Activated T-cell treated with anti-CD3 and anti-CD28 coated beads, Interleukin-2, amount 50 U/mL, for 1 hour (primary cell): ENCODE results near the gene C1orf232.

Experiments
- DNase-seq: peaks from one replicate; pipeline ENCODE4 v3.0.0-alpha.2; 2020

C1orf232 gene

DNA sequence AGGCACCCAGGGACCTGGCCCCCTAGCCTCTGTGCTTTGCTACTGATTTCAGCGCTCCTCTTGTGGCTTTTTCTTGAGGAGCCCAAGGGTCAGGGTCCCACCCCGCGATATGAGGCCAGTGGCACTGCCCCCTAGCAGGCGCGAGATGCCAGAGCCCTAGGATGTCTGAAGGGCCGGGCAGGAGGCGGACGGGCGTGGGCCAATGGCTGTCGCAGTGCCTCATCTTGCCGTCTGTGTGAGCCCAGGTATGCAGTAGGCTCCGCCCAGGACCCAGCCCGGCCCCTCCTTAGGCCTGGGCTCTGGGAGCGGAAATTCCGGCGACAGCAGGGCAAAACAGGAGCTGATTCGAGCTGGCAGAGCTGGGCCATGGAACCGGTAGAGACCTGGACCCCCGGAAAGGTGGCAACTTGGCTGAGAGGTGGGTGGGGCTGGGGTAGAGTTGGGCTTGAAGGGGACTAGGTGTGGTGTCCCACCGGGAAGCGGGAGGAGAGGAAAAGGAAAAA is 8.5 kb upstream of the C1orf232 start, which contains the start of gene CNKSR1:
Gene CNKSR1 (plus strand): TSS at position 310 of the 503 bp plus-strand sequence. CDS start 57 bp downstream, at position 367.
- DNase-seq, result no peak

- no peak for DNase-seq
Measured at GRCh38 chr1:26175346-26175745, 6.6 kb upstream of the C1orf232 start.

DNA sequence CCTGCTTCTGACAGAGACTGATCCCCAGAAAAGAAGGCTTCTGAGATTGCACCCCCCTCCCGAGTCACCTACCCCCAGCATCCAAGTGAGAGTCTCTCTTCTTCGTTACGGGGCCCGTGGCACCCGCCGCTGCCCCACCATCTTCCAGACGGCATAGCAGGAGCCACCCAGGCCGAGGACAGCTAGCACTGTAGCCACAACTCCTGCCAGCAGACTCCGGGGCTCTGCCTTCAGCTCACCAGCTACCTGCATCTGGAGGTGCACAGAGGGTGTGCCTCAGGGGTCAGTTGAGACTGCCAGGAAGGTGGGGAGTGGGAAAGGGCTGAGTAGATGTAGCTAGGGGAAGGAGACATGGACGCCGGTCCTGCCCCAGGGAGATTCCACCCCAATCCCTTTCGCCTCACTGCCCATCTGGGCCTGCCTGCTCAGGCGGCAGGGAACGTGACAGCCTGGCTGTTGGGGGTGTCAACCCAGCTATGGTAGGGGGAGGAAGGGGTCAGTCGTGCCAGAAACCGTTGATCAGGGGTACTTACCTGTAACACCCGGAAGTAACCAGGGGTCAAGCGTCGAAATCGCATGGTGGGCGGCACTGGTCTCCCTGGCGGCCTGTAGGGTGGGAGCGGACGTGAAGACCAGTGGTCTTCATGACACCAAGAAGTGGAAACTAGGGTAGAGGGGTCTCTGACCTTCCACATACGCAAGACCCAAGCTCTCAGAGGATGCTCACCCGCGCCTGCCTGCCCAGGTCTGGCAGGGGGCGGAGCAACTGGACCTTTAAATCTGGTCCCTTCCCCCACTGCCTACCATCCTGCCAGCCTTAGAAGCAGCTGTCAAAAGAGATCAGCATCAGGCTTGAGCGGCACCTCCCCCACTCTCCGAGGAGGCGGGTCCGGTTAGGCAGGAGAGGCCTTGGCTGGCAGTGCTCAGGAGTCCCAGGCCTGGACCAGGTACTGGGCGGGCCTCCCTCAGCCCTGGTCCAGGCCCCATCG is 2.6 kb upstream of the C1orf232 start, which contains the start of gene ZNF593OS:
Gene ZNF593OS (minus strand): TSS at position 749 of the 989 bp plus-strand sequence. CDS start 171 bp downstream, at position 578.
- no peak for DNase-seq

- no peak for DNase-seq
Measured at GRCh38 chr1:26170472-26170821, 1.7 kb upstream of the C1orf232 start.

DNA sequence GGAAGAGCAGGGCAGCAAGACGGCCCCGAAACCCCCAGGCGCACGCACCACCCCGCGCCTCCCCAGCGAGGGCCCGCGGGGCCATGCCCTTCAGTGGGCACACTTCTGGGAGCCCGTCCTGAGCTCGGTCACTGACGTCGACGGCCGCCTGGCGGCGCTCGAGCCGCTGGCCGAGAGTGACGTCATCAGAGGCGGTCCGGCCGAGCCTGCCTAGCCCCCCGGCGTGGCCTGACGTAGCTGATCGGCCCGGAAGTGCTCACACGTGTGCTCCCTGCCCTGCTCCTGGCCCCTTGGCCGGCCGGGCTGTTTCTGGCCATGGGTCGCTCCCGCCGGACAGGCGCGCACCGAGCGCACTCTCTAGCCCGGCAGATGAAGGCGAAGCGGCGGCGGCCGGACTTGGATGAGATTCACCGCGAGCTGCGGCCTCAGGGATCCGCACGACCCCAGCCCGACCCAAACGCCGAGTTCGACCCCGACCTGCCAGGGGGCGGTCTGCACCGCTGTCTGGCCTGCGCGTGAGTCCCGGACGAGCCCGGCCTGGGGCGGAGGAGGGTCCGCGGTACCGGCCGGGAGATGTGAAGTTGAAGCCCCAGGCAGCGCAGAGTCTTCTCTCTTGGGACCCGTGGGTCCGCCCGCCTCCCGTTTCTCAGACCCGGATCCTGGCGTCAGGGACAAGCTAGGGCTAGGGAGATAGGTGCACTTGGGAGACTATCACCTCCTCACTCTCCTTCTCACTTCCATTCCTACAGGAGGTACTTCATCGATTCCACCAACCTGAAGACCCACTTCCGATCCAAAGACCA is 1.1 kb upstream of the C1orf232 start, which contains the start of gene ZNF593:
Gene ZNF593 (plus strand): TSS at position 240 of the 803 bp plus-strand sequence. CDS start 76 bp downstream, at position 316.
- peak; percentile 88 for DNase-seq

- DNase-seq, result no peak
Measured at GRCh38 chr1:26169198-26169554, 413 bp upstream of the C1orf232 start.

- DNase-seq, result no peak
Measured at GRCh38 chr1:26166719-26167281, 2.0 kb downstream of the C1orf232 start.

DNA sequence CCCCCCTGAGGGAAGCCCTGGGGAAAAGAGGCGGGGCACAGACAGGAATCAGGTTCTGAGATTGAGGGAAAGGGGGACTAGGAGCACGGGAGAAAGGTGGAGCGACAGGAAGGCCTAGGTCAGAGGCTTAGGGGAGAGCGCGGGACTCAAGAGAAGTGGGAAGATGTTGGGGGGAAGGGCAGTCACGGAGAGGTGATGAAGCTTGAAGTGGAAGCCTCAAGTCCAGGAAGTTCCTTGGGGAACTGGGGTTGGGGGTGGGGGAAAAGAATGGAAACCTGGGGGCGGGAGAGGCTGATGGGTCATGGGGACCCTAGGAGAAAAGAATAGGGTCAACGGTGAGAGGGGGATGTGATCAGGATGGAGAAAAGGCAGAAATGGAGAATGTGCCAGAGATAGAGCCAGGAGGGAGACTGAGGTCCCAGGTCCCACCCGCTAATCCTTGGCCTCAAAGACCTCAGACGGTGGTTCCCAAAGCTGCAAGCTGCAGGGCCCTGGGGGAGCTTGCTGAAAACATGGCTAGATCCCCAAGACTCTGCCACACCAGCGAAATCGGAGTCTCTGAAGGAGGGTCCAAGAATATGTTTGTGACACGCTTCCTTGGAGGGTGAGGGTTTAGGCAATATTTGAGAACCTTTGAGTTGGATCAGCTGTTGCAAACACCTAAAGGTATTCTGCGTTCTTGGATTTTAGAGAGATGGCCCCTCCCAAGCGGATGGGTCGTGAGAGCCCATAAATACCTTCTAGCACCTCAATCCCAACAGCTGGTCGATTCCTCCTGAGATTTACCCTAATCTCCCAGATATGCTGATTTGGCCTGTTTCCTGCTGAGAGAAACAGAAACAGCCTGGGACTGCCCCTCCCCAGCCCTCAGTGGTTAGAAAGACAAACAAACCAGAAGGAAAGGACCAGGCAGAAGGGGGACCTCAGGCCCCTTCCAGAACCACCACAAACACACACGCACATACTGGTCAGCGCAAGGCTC is 3.6 kb downstream of the C1orf232 start:
- no peak for DNase-seq

DNA sequence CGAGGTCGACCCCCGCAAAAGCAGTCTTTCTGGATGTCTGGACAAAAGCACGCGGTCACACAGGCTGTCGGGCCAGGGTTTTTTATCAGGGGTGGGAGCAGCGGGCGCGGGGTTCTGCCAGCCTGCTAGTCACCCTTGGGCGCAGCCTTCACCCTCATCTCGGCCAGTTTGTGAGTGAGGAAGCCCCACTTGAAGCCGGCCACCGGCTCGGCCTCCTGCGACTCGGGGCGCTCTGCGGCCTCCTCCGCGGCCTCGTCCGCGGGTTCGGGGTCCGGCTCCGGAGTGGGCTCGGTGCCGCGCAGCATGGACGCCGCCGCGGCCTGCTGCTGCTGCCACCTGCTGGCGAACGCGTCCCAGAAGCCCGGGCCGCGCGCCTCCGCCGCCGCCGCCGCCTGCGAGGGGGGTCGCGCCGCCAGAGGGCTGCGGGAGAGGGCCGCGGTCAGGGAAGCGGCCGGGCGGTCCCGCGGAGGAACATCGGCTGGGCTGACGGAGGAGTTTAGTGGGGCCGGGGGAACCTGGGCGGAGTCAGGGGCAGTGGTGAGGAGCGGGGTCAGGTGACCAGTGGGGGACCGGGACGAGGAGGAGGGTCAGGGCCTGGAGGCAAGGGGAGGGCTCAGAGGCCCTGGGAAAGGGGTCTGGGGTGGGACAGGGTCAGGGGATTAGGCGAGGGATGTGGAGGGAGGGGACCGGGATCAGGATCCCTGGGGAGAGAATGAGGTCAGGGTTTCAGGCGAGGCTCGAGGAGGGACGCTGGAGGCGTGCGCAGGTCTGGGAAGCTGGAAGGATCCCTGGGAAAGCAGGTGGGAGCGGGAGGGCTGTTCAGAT is 4.5 kb downstream of the C1orf232 start:
- DNase-seq, result peak; percentile 73

GRCh38 chr1:26163684-26164035 is 5.1 kb downstream of the C1orf232 start:
- no peak for DNase-seq

GRCh38 chr1:26162220-26162709 is 6.5 kb downstream of the C1orf232 start:
- no peak for DNase-seq

- peak; percentile 55 for DNase-seq
Measured at GRCh38 chr1:26161415-26162219, 7.1 kb downstream of the C1orf232 start.

DNA sequence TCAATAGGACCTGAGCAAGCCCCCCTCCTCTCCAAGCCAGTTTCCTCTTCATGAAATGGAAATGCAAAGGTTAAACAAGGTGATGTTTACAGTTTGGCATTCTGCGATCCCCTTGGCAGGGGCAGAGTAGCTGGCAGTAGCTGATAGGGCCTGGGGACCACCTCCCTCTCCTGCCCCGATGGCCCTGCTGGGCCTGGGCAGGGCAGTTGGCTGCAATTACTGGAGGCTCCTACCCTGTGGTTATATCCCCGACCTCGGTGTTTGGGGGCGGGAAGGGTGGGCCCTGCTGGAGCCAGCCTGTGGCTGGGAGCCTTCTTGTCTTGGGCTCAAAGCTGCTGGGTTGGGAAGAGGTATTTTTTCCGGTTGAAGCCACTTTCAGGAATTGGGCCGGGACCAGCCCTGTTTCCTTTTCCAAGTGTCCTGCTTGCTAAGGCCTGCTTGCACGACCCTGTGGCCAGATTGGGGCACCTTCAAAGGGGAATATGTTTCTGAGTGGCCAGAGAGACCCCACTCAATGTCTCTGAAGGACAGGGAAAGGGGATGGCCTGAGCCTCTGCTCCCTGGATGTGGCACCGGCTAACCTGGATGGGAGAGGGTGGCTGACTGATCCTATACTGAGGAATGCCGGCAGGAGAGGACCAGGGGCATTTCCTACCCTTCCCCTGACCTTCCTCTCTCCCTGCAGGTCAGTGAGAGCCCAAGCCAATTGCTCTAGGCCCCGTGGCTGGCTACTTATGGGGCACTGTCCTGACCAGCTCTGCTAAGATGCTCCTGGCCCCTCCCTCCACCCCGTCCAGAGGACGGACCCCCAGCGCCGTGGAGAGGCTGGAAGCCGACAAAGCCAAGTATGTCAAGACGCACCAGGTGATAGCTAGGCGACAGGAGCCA is 8.0 kb downstream of the C1orf232 start:
- no peak for DNase-seq

GRCh38 chr1:26159743-26160039 is 9.1 kb downstream of the C1orf232 start:
- DNase-seq, result no peak

GRCh38 chr1:26158908-26159742 is 9.6 kb downstream of the C1orf232 start, which contains the start of gene FAM110D:
TSS of gene FAM110D (plus strand) at chr1:26159079. CDS start at chr1:26161292, 2,213 bp downstream.
- no peak for DNase-seq

DNA sequence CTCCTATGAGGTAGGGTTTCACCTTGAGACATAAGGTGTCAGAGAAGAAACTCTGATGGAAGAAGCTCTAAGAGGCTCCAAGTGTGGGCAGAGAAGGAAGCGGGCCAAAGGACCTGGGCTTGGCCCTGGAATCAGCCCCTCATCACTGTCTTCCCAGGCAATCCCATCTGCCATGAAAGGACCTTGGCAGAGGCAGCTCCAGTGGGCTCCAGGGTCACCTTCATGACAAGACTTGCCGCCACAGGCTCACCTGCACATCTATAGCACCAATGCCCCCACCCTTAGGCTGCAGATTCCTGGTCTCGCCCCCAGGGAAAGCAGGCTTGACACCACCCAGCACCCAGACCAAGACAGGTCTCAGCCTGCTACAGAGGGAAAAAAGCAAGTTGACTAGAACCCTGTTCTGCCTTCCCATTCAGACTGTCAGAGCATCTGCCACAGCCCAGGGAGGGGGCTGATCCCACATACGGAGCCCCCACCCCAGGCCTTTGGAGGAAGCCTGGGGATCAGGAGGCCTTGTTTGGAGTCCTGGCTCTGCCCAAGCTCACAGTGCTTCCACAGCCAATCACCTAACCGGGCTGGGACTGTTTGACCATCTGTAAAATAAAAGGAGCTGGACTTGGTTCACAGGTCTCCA is 10.4 kb downstream of the C1orf232 start:
- no peak for DNase-seq
